Mononuclear cell (primary cell): Measurements from ENCODE around the gene COBL. TPM values are rescaled to one million over a fixed set of nuclear protein-coding genes. Genes with fewer than 3 reads are reported as not detected.

Experiments used
- H3K27me3 ChIP-seq: 2 replicates; pipeline ENCODE4 v1.6.0; 2011; ENCODE audit warnings: low read length, control low read depth; ENCODE audit not compliant: insufficient read depth
- H3K4me1 ChIP-seq: 2 replicates; pipeline ENCODE4 v1.5.1; 2011; ENCODE audit warnings: mild to moderate bottlenecking, low read length, control low read depth; ENCODE audit not compliant: insufficient read depth
- H3K4me3 ChIP-seq: 2 replicates; pipeline ENCODE4 v1.5.1; 2011; ENCODE audit warnings: mild to moderate bottlenecking, low read length, moderate library complexity
- H3K9me3 ChIP-seq: 2 replicates; pipeline ENCODE4 v1.5.1; 2011; ENCODE audit warnings: low read depth, mild to moderate bottlenecking, control low read depth, low read length
- total RNA-seq: library from RNA; depleted of rRNA; stranded (reverse); fragments of >200 nt; gene quantifications from one replicate; pipeline ENCODE4 v1.2.3, GENCODE V29; 2012

COBL gene
- total RNA-seq, 1 donor: 0.10 TPM

DNA sequence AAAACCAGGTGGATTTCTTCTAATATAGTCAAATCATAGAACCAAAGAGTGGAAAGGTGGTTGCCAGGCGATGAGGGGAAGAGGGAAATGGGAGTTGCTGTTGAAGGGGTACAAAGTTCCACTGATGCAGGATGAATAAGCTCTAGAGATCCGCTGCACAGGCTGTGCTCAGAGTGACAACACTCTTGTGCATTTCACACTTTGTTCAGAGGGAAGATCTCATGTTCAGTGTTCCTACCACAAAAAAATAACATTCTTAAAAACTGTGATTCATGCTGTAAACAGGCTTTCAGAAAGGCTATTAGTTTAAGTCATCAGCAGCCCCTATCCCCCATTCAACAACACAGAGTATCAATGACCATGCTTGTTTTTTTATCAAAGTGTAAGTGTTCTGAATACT lies 213.8 kb downstream of the COBL start:
- H3K4me1 ChIP-seq: no peaks in the 10 kb centered on the region
- H3K9me3 ChIP-seq: no peaks in the 10 kb centered on the region
- H3K4me3 ChIP-seq: no peak overlapping the region
- H3K27me3 ChIP-seq: no peaks in the 10 kb centered on the region

DNA sequence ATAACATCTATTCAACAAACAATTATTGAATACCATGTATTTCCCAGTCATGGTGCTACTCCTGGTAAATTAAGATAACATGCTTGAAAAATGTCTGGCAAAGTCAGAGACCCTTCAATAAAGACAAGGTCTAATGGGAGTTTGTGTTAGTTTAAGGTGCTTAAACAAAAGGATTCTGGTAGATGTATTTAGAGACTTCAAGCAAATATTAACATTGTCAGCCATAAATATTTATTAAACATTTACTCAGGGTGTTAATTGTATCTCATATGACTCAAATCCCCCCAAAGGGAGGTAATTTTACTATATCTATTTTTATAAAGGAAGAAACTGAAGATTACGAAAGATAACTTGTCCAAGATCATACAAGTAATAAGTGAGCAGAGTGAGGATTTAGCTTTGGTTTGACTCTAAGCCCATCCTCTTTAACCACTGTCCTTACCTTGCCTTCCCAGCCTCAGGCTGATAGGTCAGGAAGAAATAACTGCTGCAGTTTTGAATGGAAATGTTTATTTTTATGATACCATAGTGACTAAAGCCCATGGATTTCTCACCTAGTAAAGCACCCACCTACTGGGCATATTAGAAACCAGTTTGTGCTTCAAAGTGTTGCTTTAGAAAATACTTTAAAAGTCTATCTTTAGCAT lies 215.4 kb downstream of the COBL start:
- Histone ChIP-seq H3K4me1 (no peaks in the 10 kb centered on the region), H3K9me3 (peaks cover 7% of the 10 kb centered on the region), H3K27me3 (no peaks in the 10 kb centered on the region), H3K4me3 (no peak overlapping the region)

- Histone ChIP-seq H3K27me3 (no peaks in the 10 kb centered on the region), H3K9me3 (peaks cover 24% of the 10 kb centered on the region), H3K4me1 (no peaks in the 10 kb centered on the region), H3K4me3 (no peak overlapping the region)
Measured at GRCh38 chr7:51090411-51090810, 226.2 kb downstream of the COBL start.

DNA sequence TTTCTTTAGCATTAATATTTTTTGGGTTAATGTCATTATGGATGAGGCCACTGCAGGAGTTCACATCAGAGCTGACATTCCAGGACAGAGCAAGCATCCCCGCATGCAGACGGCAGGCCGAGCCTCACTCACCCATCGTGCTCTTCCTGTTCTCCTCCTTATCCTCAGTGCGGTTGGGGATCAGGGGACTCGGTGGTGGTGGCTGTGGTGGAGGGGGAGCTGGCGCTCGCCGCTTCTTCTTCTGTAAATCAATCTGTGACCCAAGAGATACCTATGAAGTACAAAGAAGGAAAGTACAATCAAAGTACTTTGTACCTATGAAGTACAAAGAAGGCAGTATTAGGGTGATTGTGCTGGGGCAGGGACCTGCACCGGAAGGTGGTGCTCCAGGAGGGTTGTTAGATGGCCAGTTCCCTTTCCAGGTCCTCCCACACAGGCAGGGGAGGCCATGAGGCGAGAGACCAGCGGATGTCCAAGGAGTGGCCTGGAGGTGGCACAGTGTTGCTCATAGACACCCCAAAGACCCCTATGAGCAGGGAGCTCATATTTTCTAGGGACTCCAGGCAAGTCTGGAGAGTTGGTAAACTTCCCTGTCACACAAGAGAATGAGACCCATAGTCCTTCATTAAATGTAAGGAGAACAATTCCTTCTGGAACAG lies 231.4 kb downstream of the COBL start:
- Histone ChIP-seq H3K4me1 (no peaks in the 10 kb centered on the region), H3K9me3 (peaks cover under 1% of the 10 kb centered on the region), H3K27me3 (no peaks in the 10 kb centered on the region), H3K4me3 (no peak overlapping the region)

DNA sequence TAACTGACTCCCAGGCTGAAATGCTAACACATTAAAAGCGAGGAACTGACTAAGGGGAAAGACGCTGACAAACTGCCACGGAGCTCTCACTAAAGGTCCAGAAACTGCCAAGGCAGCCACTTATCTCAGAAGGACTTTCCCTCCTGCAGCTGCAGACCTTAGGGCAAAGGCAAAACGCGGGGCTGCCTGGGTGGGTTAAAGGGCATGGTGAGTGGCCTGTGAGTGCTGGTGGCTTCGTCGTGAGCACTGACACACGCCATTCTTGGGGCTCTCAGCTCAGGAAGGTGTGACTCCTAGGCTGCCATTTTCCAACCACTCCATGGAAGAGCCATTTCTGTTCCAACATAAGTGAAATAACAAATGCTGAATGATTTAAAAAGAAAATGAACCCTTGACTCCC lies 232.5 kb downstream of the COBL start:
- no peak overlapping the region for H3K4me3 ChIP-seq
- H3K9me3 ChIP-seq: no peaks in the 10 kb centered on the region
- H3K27me3 ChIP-seq: no peaks in the 10 kb centered on the region
- no peaks in the 10 kb centered on the region for H3K4me1 ChIP-seq

- H3K9me3 ChIP-seq: no peaks in the 10 kb centered on the region
Measured at GRCh38 chr7:51082940-51083533, 233.6 kb downstream of the COBL start.

GRCh38 chr7:51082096-51082840 lies 234.3 kb downstream of the COBL start:
- no peaks in the 10 kb centered on the region for H3K27me3 ChIP-seq
- H3K4me1 ChIP-seq: no peaks in the 10 kb centered on the region
- H3K4me3 ChIP-seq: no peak overlapping the region
- no peaks in the 10 kb centered on the region for H3K9me3 ChIP-seq

More at GRCh38 chr7:51082940-51083533, 233.6 kb downstream of the COBL start:
- H3K4me1 ChIP-seq: no peaks in the 10 kb centered on the region
- H3K4me3 ChIP-seq: no peak overlapping the region
- H3K27me3 ChIP-seq: no peaks in the 10 kb centered on the region

DNA sequence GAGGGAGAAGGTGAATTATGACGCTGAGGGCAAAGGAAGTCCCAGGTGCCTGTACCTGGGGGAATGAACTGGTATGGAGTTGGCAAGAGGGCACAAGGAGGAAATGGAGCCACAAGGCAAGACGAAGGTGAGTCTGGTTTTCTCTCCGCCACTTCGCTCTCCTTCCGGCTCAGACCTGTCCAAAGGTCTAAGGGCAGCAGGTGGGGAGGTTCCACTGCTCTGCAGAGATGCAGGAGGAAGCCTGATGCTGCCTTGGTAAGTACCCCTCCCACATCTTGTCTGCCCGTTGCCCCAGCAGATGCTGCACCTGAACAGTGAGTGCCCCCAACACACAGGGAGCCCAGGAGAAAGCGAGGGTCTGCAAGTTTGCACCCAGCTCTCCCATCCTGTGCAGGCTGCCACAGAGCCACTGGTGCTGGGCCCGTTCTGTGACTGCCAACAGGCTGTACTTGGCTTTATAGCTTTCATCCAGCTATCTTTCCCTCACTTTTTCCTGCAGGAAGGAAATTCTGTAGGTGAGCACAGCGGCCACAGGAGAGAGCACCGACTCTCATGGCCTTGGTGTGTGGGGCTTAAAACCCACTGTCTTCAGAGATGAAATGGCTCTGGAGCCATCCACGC lies 235.2 kb downstream of the COBL start:
- no peaks in the 10 kb centered on the region for H3K27me3 ChIP-seq
- no peak overlapping the region for H3K4me3 ChIP-seq
- no peaks in the 10 kb centered on the region for H3K9me3 ChIP-seq
- no peaks in the 10 kb centered on the region for H3K4me1 ChIP-seq

- Histone ChIP-seq H3K27me3 (no peaks in the 10 kb centered on the region), H3K9me3 (no peaks in the 10 kb centered on the region), H3K4me1 (no peaks in the 10 kb centered on the region), H3K4me3 (no peak overlapping the region)
Measured at GRCh38 chr7:51080622-51081269, 235.9 kb downstream of the COBL start.

- Histone ChIP-seq H3K4me3 (no peak overlapping the region), H3K27me3 (no peaks in the 10 kb centered on the region), H3K9me3 (no peaks in the 10 kb centered on the region), H3K4me1 (no peaks in the 10 kb centered on the region)
Measured at GRCh38 chr7:51080216-51080615, 236.4 kb downstream of the COBL start.

DNA sequence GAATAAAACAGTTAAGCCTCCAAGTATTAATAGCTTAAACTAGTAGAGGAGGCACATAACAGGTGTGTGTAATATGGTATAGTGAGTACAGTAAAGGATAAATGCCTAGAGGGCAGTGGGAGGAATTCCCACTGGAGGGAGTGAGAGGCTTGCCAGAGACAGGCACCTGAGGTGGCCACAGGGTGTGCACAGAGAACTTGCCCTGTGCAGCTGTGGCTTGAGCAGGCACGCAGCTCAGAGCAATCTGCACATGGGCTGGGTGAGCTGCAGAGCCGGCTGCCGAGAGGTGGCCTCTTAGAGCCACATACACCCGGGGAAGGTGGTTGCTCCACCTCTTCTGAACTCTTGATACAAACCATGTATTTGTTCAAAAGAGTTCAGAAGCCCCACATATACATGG lies 237.1 kb downstream of the COBL start:
- H3K4me1 ChIP-seq: no peaks in the 10 kb centered on the region
- H3K9me3 ChIP-seq: no peaks in the 10 kb centered on the region
- no peak overlapping the region for H3K4me3 ChIP-seq
- H3K27me3 ChIP-seq: no peaks in the 10 kb centered on the region

- H3K27me3 ChIP-seq: no peaks in the 10 kb centered on the region
- no peak overlapping the region for H3K4me3 ChIP-seq
- no peaks in the 10 kb centered on the region for H3K4me1 ChIP-seq
- H3K9me3 ChIP-seq: no peaks in the 10 kb centered on the region
Measured at GRCh38 chr7:51078653-51079052, 238.0 kb downstream of the COBL start.

GRCh38 chr7:51077987-51078370 lies 238.6 kb downstream of the COBL start:
- Histone ChIP-seq H3K4me3 (no peak overlapping the region), H3K9me3 (no peaks in the 10 kb centered on the region), H3K27me3 (no peaks in the 10 kb centered on the region), H3K4me1 (no peaks in the 10 kb centered on the region)

DNA sequence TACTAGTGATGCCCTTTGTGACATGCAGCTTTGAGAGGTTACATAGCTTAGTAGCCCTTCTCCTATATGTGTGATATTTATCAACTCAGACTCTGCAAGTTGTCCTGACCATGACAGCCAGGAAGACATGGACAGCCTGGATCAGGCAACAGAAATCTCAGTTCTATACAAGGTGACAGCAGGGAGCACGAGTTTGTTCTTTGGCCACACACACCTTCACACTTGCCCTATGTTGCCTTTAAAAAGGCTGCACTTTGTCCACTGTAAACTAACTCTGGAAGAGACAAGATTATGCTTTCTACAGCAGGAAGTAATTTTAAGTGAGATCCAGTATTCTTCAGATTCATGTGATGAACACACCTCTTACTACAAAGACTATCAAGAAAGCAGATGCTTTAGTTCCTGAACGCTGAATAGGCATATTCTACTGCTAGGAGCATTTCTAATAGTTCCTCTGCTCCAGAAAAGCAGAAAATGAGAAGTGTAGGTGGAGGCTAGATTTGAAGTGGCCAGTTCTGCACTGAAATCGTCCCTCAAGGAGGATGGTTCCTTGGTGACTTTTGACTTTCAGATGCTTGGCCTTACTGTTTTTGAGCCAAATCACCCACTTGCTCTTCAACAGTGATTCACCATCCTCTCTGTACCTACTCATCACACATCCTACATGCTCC lies 239.2 kb downstream of the COBL start:
- no peaks in the 10 kb centered on the region for H3K27me3 ChIP-seq
- H3K4me3 ChIP-seq: no peak overlapping the region
- no peaks in the 10 kb centered on the region for H3K9me3 ChIP-seq
- H3K4me1 ChIP-seq: no peaks in the 10 kb centered on the region
